Hepatocyte (in vitro differentiated cells): Measurements from ENCODE around the gene HSPB7. TPM values are rescaled to one million over a fixed set of nuclear protein-coding genes. Genes with fewer than 3 reads are reported as not detected.
A peak's percentile ranks its signal among the peaks of the same experiment; 100 is the strongest.
"Not testable (repeated sequence)": the region's sequence is repeated elsewhere in the genome, so short reads cannot be mapped to it uniquely, and the experiment has no call there.

Experiments
- DNase-seq: peaks from one replicate; pipeline ENCODE4 v3.0.0-alpha.2; 2016; ENCODE audit warnings: low spot score
- H2AFZ ChIP-seq: fragments of 200-600 bp; sonication (generic); 2 replicates; pipeline ENCODE4 v1.6.0; 2016; ENCODE audit warnings: antibody characterized with exemption, mild to moderate bottlenecking
- H3K27ac ChIP-seq: fragments of 200-600 bp; sonication (generic); 2 replicates; pipeline ENCODE4 v1.5.1; 2016; ENCODE audit warnings: mild to moderate bottlenecking
- H3K27me3 ChIP-seq: fragments of 200-600 bp; sonication (generic); 2 replicates; pipeline ENCODE4 v1.6.1; 2016
- H3K36me3 ChIP-seq: fragments of 200-600 bp; sonication (generic); replicated peaks from 2 replicates; pipeline ENCODE4 v1.5.1; 2016; ENCODE audit warnings: low read depth; ENCODE audit not compliant: insufficient read depth
- H3K4me1 ChIP-seq: fragments of 200-600 bp; sonication (generic); 2 replicates; pipeline ENCODE4 v1.5.1; 2016; ENCODE audit warnings: mild to moderate bottlenecking, moderate library complexity; ENCODE audit not compliant: insufficient read depth
- H3K4me2 ChIP-seq: fragments of 200-600 bp; sonication (generic); 2 replicates; pipeline ENCODE4 v1.6.0; 2016
- H3K4me3 ChIP-seq: fragments of 200-600 bp; sonication (generic); 2 replicates; pipeline ENCODE4 v1.5.1; 2016; ENCODE audit warnings: mild to moderate bottlenecking
- H3K79me2 ChIP-seq: fragments of 200-600 bp; sonication (generic); 2 replicates; pipeline ENCODE4 v1.6.0; 2017; ENCODE audit warnings: mild to moderate bottlenecking
- H3K9me2 ChIP-seq: fragments of 200-600 bp; sonication (generic); replicated peaks from 2 replicates; pipeline ENCODE4 v1.6.0; 2017; ENCODE audit warnings: mild to moderate bottlenecking; ENCODE audit not compliant: insufficient read depth
- H3K9me3 ChIP-seq: fragments of 200-600 bp; sonication (generic); 2 replicates; pipeline ENCODE4 v1.5.1; 2016; ENCODE audit warnings: low read depth, mild to moderate bottlenecking
- H4K20me1 ChIP-seq: fragments of 200-600 bp; sonication (generic); 2 replicates; pipeline ENCODE4 v1.6.0; 2016; ENCODE audit warnings: mild to moderate bottlenecking; ENCODE audit not compliant: insufficient read depth, poor library complexity, severe bottlenecking
- EZH2 ChIP-seq: fragments of 200-600 bp; sonication (generic); IDR thresholded peaks from 2 replicates; pipeline ENCODE4 v1.6.1; 2016; ENCODE audit warnings: antibody characterized with exemption, mild to moderate bottlenecking, borderline replicate concordance
- EZH2phosphoT487 ChIP-seq: fragments of 200-600 bp; sonication (generic); IDR thresholded peaks from one replicate; pipeline ENCODE4 v1.6.1; 2018; ENCODE audit warnings: antibody characterized with exemption, mild to moderate bottlenecking, low read depth, moderate library complexity; ENCODE audit not compliant: unreplicated experiment, severe bottlenecking
- WGBS: methylation state at CpG from one replicate; pipeline ENCODE4 v1.1.6; 2016; ENCODE audit warnings: low lambda C conversion rate; ENCODE audit errors: missing lambda C conversion rate; 5-methylcytosine and 5-hydroxymethylcytosine counted together
- polyA plus RNA-seq: library from polyadenylated mRNA; unstranded; fragments of >200 nt; fragmentation: Nextera tagmentation; extraction: Ambion mirVana; gene quantifications from 2 replicates; pipeline ENCODE4 v1.2.1, GENCODE V29; 2016
- total RNA-seq: library from RNA; depleted of rRNA; stranded (reverse); fragments of >200 nt; gene quantifications from 2 replicates; pipeline ENCODE4 v1.2.3, GENCODE V29; 2014
- TF ChIP-seq, protein P1 (sequence below): fragments of 200-600 bp; sonication (generic); IDR thresholded peaks from 2 replicates; pipeline ENCODE4 v1.5.1; 2016; ENCODE audit warnings: antibody characterized with exemption, mild to moderate bottlenecking; ENCODE audit not compliant: poor library complexity

HSPB7 gene
- total and polyA plus RNA-seq, 2 experiments from 2014 or later: 17.4 to 59.4 TPM

- Histone ChIP-seq H3K27me3 (no peaks in the 10 kb centered on the region), H3K4me3 (no peak overlapping the region), H3K4me2 (no peak overlapping the region), H3K4me1 (no peaks in the 10 kb centered on the region), H3K27ac (no peak overlapping the region), H2AFZ (no peak overlapping the region), H4K20me1 (no peaks in the 10 kb centered on the region), H3K9me2 (no peaks in the 10 kb centered on the region), H3K9me3 (no peaks in the 10 kb centered on the region), H3K79me2 (no peaks in the 10 kb centered on the region), H3K36me3 (no peaks in the 10 kb centered on the region)
- 54% methylated on average over 14 of the region's 18 CpGs for whole genome bisulfite sequencing
- DNase-seq: peak; percentile 95
- no peak for TF ChIP-seq EZH2
- TF ChIP-seq, protein P1, sequence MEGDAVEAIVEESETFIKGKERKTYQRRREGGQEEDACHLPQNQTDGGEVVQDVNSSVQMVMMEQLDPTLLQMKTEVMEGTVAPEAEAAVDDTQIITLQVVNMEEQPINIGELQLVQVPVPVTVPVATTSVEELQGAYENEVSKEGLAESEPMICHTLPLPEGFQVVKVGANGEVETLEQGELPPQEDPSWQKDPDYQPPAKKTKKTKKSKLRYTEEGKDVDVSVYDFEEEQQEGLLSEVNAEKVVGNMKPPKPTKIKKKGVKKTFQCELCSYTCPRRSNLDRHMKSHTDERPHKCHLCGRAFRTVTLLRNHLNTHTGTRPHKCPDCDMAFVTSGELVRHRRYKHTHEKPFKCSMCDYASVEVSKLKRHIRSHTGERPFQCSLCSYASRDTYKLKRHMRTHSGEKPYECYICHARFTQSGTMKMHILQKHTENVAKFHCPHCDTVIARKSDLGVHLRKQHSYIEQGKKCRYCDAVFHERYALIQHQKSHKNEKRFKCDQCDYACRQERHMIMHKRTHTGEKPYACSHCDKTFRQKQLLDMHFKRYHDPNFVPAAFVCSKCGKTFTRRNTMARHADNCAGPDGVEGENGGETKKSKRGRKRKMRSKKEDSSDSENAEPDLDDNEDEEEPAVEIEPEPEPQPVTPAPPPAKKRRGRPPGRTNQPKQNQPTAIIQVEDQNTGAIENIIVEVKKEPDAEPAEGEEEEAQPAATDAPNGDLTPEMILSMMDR: peak; percentile 86
- no peak for TF ChIP-seq EZH2phosphoT487
Observed at GRCh38 chr1:16032388-16033102, 14.7 kb upstream of the HSPB7 start.

GRCh38 chr1:16031551-16031950, 13.7 kb upstream of the HSPB7 start:
- Histone ChIP-seq H3K4me1 (peaks cover 9% of the 10 kb centered on the region), H4K20me1 (no peaks in the 10 kb centered on the region), H3K4me2 (no peak overlapping the region), H3K27me3 (no peaks in the 10 kb centered on the region), H2AFZ (no peak overlapping the region), H3K9me3 (no peaks in the 10 kb centered on the region), H3K36me3 (no peaks in the 10 kb centered on the region), H3K27ac (no peak overlapping the region), H3K79me2 (no peaks in the 10 kb centered on the region), H3K4me3 (no peak overlapping the region), H3K9me2 (no peaks in the 10 kb centered on the region)
- no peak for DNase-seq
- TF ChIP-seq, protein P1: no peak
- TF ChIP-seq EZH2: no peak
- no peak for TF ChIP-seq EZH2phosphoT487
- WGBS: 95% methylated on average over 8 of the region's 8 CpGs

DNA sequence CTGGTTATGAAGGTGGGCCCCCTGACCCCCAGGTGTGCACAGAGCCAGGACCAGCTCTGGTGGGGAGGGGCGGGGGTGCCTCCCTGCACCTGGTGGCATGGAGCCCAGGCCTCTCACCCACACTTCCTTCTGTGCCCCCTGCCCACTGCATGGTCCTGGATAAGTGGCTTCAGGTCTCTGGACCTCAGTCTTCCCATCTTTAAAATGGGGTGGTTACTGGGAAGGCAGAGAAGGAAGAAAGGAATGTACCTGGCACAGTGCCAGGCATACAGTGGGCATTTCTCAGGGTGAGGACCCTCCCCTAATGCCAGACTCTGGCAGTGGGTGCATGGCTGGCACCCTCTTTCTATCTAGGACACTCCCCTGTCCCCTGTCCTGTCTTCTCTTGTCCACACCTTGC, 11.4 kb upstream of the HSPB7 start:
- DNase-seq: no peak
- WGBS: 100% methylated on average over 1 of the region's 1 CpG
- Histone ChIP-seq H4K20me1 (no peaks in the 10 kb centered on the region), H3K4me1 (peaks cover 9% of the 10 kb centered on the region), H3K9me2 (no peaks in the 10 kb centered on the region), H3K36me3 (no peaks in the 10 kb centered on the region), H3K79me2 (no peaks in the 10 kb centered on the region), H3K4me2 (no peak overlapping the region), H3K4me3 (no peak overlapping the region), H2AFZ (no peak overlapping the region), H3K9me3 (no peaks in the 10 kb centered on the region), H3K27me3 (no peaks in the 10 kb centered on the region), H3K27ac (no peak overlapping the region)
- TF ChIP-seq EZH2 (no peak), EZH2phosphoT487 (no peak)
- TF ChIP-seq, protein P1: no peak

DNA sequence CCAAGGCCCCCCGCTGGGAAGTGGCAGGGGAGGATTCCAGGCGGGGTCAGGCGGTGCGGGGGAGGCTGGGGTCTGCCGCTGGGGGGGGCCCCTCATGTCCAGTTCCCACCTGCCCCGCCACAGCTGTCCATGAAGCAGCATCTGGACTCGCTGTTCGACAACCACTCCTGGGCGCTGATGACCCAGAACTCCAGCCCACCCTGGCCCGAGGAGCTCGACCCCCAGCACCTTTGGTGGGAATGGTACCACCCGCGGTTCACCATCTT, 11.1 kb upstream of the HSPB7 start:
- H3K4me2 ChIP-seq, H3K9me2 ChIP-seq, H3K36me3 ChIP-seq, H3K79me2 ChIP-seq, H3K27me3 ChIP-seq, H2AFZ ChIP-seq, H4K20me1 ChIP-seq, H3K4me3 ChIP-seq, DNase-seq, H3K9me3 ChIP-seq, H3K4me1 ChIP-seq, H3K27ac ChIP-seq: not testable (repeated sequence)
- WGBS: 82% methylated on average over 4 of the region's 13 CpGs
